HEK293 (cell line): ENCODE measurements around the gene COPZ1.

Experiments
- ATF2 ChIP-seq: fragments of 450-650 bp; formaldehyde crosslinking; IDR thresholded peaks from 2 replicates; pipeline ENCODE4 v1.5.1; 2016; ENCODE audit warnings: missing biosample characterization, missing genetic modification characterization, low read depth
- CTCF ChIP-seq: fragments of 450-650 bp; formaldehyde crosslinking; IDR thresholded peaks from 2 replicates; pipeline ENCODE4 v1.5.1; 2016; ENCODE audit warnings: missing biosample characterization, missing genetic modification characterization
- EGR2 ChIP-seq: fragments of 450-650 bp; formaldehyde crosslinking; IDR thresholded peaks from 2 replicates; pipeline ENCODE4 v1.5.1; 2016; ENCODE audit warnings: low read depth, missing biosample characterization, missing genetic modification characterization
- GFI1B ChIP-seq: fragments of 450-650 bp; formaldehyde crosslinking; IDR thresholded peaks from 2 replicates; pipeline ENCODE4 v1.5.1; 2016; ENCODE audit warnings: missing biosample characterization, missing genetic modification characterization
- GLI2 ChIP-seq: fragments of 450-650 bp; formaldehyde crosslinking; IDR thresholded peaks from 2 replicates; pipeline ENCODE4; 2017; ENCODE audit warnings: missing biosample characterization, missing genetic modification characterization, low read depth, borderline replicate concordance
- GLIS2 ChIP-seq: fragments of 450-650 bp; formaldehyde crosslinking; IDR thresholded peaks from 2 replicates; pipeline ENCODE4 v1.5.1; 2016; ENCODE audit warnings: missing biosample characterization, missing genetic modification characterization
- HOXA7 ChIP-seq: sonication (generic); formaldehyde crosslinking; IDR thresholded peaks from 2 replicates; pipeline ENCODE4 v1.8.1; 2022; ENCODE audit warnings: missing genetic modification reagents, borderline replicate concordance
- IKZF3 ChIP-seq: fragments of 450-650 bp; IDR thresholded peaks from 2 replicates; pipeline ENCODE4 v1.5.0; 2018; ENCODE audit warnings: missing biosample characterization, mild to moderate bottlenecking, missing genetic modification characterization, moderate library complexity
- INSM2 ChIP-seq: fragments of 450-650 bp; formaldehyde crosslinking; IDR thresholded peaks from 2 replicates; pipeline ENCODE4 v1.5.1; 2016; ENCODE audit warnings: missing biosample characterization, missing genetic modification characterization
- MYNN ChIP-seq: fragments of 450-650 bp; formaldehyde crosslinking; IDR thresholded peaks from 2 replicates; pipeline ENCODE4 v1.5.1; 2016; ENCODE audit warnings: missing biosample characterization, missing genetic modification characterization, borderline replicate concordance
- SCRT2 ChIP-seq: fragments of 450-650 bp; formaldehyde crosslinking; IDR thresholded peaks from 2 replicates; pipeline ENCODE4 v1.5.1; 2016; ENCODE audit warnings: missing biosample characterization, missing genetic modification characterization
- SP7 ChIP-seq: fragments of 450-650 bp; formaldehyde crosslinking; IDR thresholded peaks from 2 replicates; pipeline ENCODE4 v1.5.1; 2016; ENCODE audit warnings: missing biosample characterization, missing genetic modification characterization
- ZBTB20 ChIP-seq: fragments of 450-650 bp; formaldehyde crosslinking; IDR thresholded peaks from 2 replicates; pipeline ENCODE4 v1.5.1; 2016; ENCODE audit warnings: missing biosample characterization, missing genetic modification characterization
- ZEB2 ChIP-seq: fragments of 450-650 bp; formaldehyde crosslinking; IDR thresholded peaks from 2 replicates; pipeline ENCODE4 v1.5.1; 2016; ENCODE audit warnings: missing biosample characterization, missing genetic modification characterization
- ZFP37 ChIP-seq: fragments of 450-650 bp; formaldehyde crosslinking; IDR thresholded peaks from 2 replicates; pipeline ENCODE4 v1.5.1; 2016; ENCODE audit warnings: missing biosample characterization, missing genetic modification characterization
- ZFP41 ChIP-seq: fragments of 450-650 bp; formaldehyde crosslinking; IDR thresholded peaks from 2 replicates; pipeline ENCODE4 v1.5.1; 2016; ENCODE audit warnings: missing biosample characterization, missing genetic modification characterization, borderline replicate concordance
- ZNF16 ChIP-seq: fragments of 450-650 bp; formaldehyde crosslinking; IDR thresholded peaks from 2 replicates; pipeline ENCODE4 v1.5.1; 2016; ENCODE audit warnings: low read depth, missing biosample characterization, missing genetic modification characterization
- ZNF335 ChIP-seq: fragments of 450-650 bp; formaldehyde crosslinking; conservative IDR thresholded peaks from 2 replicates; pipeline ENCODE4 v1.5.1; 2016; ENCODE audit warnings: missing biosample characterization, missing genetic modification characterization
- ZNF433 ChIP-seq: fragments of 450-650 bp; formaldehyde crosslinking; IDR thresholded peaks from 2 replicates; pipeline ENCODE4 v1.5.1; 2016; ENCODE audit warnings: missing biosample characterization, missing genetic modification characterization, low read depth
- ZNF48 ChIP-seq: fragments of 450-650 bp; formaldehyde crosslinking; IDR thresholded peaks from 2 replicates; pipeline ENCODE4 v1.5.1; 2016; ENCODE audit warnings: missing biosample characterization, missing genetic modification characterization
- ZNF561 ChIP-seq: fragments of 450-650 bp; IDR thresholded peaks from 2 replicates; pipeline ENCODE4 v1.5.1; 2018; ENCODE audit warnings: missing biosample characterization, missing genetic modification characterization, borderline replicate concordance
- ZNF596 ChIP-seq: fragments of 450-650 bp; IDR thresholded peaks from 2 replicates; pipeline ENCODE4 v1.5.0; 2018; ENCODE audit warnings: missing biosample characterization, mild to moderate bottlenecking, missing genetic modification characterization, moderate library complexity
- ZNF626 ChIP-seq: fragments of 450-650 bp; sonication (Bioruptor Pico); formaldehyde crosslinking; IDR thresholded peaks from 2 replicates; pipeline ENCODE4 v1.5.1; 2018; ENCODE audit warnings: missing biosample characterization, missing genetic modification characterization, inconsistent platforms
- ZNF654 ChIP-seq: fragments of 450-650 bp; formaldehyde crosslinking; IDR thresholded peaks from 2 replicates; pipeline ENCODE4 v1.5.1; 2016; ENCODE audit warnings: low read depth, missing biosample characterization, missing genetic modification characterization
- ZNF660 ChIP-seq: fragments of 450-650 bp; IDR thresholded peaks from 2 replicates; pipeline ENCODE4 v1.5.1; 2018; ENCODE audit warnings: missing biosample characterization, mild to moderate bottlenecking, missing genetic modification characterization
- ZNF670 ChIP-seq: fragments of 450-650 bp; formaldehyde crosslinking; IDR thresholded peaks from 2 replicates; pipeline ENCODE4 v1.5.1; 2016; ENCODE audit warnings: missing biosample characterization, missing genetic modification characterization, low read depth
- TF ChIP-seq, protein P1 (sequence below): fragments of 450-650 bp; formaldehyde crosslinking; IDR thresholded peaks from 2 replicates; pipeline ENCODE4 v1.5.1; 2016; ENCODE audit warnings: missing biosample characterization, missing genetic modification characterization
- TF ChIP-seq, protein P2 (sequence below): fragments of 450-650 bp; formaldehyde crosslinking; IDR thresholded peaks from 2 replicates; pipeline ENCODE4; 2016; ENCODE audit warnings: missing biosample characterization, missing genetic modification characterization
- TF ChIP-seq, protein P3 (sequence below): fragments of 450-650 bp; formaldehyde crosslinking; IDR thresholded peaks from 2 replicates; pipeline ENCODE4 v1.5.1; 2016; ENCODE audit warnings: missing biosample characterization, missing genetic modification characterization, borderline replicate concordance

Gene COPZ1

DNA sequence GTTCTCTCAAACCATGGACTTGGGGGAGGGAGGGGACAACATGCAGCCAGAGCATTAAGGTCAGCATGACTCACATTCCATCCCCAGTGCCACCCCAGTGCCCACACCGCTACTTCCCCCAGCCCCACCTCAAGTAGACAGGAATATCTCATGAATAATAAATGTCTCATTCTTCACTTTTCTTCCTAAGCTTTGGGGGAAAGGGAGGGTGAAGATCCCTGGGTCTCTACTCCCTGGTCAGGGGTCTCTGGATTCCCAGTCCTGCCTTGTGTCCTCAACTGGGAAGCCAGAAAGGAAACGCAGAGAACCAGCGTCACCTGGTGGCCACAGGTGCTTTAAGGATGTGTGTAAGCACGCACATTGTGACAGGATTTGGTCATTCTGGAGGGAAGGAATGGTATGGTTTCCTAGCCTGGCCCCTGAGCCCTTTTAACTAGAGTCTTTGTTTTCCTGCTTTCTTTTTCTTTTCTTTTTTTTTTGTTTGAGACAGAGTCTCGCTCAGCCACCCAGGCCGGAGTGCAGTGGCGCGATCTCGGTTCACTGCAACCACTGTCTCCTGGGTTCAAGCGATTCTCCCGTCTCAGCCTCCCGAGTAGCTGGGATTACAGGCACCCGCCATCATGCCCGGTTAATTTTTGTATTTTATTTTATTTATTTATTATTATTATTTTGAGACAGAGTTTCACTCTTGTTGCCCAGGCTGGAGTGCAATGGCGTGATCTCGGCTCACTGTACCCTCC is 36.0 kb downstream of the COPZ1 start (continued):
- TF ChIP-seq ZNF48 (tag by site-specific recombination): no peak
- TF ChIP-seq ZFP37 (tag by site-specific recombination): 0 out of 2 replicates have a peak, but pooled peaks have one; percentile 50
- TF ChIP-seq ZBTB20 (tag by site-specific recombination): no peak
- TF ChIP-seq, protein P1, sequence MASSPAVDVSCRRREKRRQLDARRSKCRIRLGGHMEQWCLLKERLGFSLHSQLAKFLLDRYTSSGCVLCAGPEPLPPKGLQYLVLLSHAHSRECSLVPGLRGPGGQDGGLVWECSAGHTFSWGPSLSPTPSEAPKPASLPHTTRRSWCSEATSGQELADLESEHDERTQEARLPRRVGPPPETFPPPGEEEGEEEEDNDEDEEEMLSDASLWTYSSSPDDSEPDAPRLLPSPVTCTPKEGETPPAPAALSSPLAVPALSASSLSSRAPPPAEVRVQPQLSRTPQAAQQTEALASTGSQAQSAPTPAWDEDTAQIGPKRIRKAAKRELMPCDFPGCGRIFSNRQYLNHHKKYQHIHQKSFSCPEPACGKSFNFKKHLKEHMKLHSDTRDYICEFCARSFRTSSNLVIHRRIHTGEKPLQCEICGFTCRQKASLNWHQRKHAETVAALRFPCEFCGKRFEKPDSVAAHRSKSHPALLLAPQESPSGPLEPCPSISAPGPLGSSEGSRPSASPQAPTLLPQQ: 0 out of 2 replicates have a peak, but pooled peaks have one; percentile 47
- no peak for TF ChIP-seq ZNF433 (tag by site-specific recombination)
- no peak for TF ChIP-seq MYNN
- TF ChIP-seq ZNF660 (tag by site-specific recombination): peak; percentile 54
- no peak for TF ChIP-seq GFI1B (tag by site-specific recombination)
- TF ChIP-seq ZFP41 (tag by site-specific recombination): no peak
- peak; percentile 62; the same call in 1 of the 2 replicates for TF ChIP-seq ZNF561 (tag by site-specific recombination)
- peak; percentile 94 for TF ChIP-seq CTCF (tag by site-specific recombination)
- TF ChIP-seq ZNF626 (tag by site-specific recombination): no peak
- no peak for TF ChIP-seq ZNF335 (tag by site-specific recombination)
- TF ChIP-seq IKZF3: peak; percentile 96
- no peak for TF ChIP-seq GLI2 (tag by site-specific recombination)
- TF ChIP-seq EGR2 (tag by site-specific recombination): no peak
- peak; percentile 48; the same call in 1 of the 2 replicates for TF ChIP-seq INSM2 (tag by site-specific recombination)
- no peak for TF ChIP-seq ZNF670 (tag by site-specific recombination)
- TF ChIP-seq, protein P2, sequence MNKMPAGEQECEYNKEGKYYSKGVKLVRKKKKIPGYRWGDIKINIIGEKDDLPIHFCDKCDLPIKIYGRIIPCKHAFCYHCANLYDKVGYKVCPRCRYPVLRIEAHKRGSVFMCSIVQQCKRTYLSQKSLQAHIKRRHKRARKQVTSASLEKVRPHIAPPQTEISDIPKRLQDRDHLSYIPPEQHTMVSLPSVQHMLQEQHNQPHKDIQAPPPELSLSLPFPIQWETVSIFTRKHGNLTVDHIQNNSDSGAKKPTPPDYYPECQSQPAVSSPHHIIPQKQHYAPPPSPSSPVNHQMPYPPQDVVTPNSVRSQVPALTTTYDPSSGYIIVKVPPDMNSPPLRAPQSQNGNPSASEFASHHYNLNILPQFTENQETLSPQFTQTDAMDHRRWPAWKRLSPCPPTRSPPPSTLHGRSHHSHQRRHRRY: no peak
- TF ChIP-seq SP7 (tag by site-specific recombination): peak; percentile 61
- TF ChIP-seq, protein P3, sequence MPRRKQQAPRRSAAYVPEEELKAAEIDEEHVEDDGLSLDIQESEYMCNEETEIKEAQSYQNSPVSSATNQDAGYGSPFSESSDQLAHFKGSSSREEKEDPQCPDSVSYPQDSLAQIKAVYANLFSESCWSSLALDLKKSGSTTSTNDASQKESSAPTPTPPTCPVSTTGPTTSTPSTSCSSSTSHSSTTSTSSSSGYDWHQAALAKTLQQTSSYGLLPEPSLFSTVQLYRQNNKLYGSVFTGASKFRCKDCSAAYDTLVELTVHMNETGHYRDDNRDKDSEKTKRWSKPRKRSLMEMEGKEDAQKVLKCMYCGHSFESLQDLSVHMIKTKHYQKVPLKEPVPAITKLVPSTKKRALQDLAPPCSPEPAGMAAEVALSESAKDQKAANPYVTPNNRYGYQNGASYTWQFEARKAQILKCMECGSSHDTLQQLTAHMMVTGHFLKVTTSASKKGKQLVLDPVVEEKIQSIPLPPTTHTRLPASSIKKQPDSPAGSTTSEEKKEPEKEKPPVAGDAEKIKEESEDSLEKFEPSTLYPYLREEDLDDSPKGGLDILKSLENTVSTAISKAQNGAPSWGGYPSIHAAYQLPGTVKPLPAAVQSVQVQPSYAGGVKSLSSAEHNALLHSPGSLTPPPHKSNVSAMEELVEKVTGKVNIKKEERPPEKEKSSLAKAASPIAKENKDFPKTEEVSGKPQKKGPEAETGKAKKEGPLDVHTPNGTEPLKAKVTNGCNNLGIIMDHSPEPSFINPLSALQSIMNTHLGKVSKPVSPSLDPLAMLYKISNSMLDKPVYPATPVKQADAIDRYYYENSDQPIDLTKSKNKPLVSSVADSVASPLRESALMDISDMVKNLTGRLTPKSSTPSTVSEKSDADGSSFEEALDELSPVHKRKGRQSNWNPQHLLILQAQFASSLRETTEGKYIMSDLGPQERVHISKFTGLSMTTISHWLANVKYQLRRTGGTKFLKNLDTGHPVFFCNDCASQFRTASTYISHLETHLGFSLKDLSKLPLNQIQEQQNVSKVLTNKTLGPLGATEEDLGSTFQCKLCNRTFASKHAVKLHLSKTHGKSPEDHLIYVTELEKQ (tag by site-specific recombination): no peak
- no peak for TF ChIP-seq ATF2 (tag by site-specific recombination)
- no peak for TF ChIP-seq HOXA7 (CRISPR knock-in tag)
- TF ChIP-seq ZNF654 (tag by site-specific recombination): peak; percentile 99
- peak; percentile 31; the same call in 1 of the 2 replicates for TF ChIP-seq ZEB2 (tag by site-specific recombination)
- TF ChIP-seq SCRT2 (tag by site-specific recombination): peak; percentile 57
- TF ChIP-seq ZNF16 (tag by site-specific recombination): no peak
- TF ChIP-seq ZNF596: no peak
- TF ChIP-seq GLIS2: peak; percentile 30; the same call in 1 of the 2 replicates
